GM18907 (cell line): ENCODE results near the gene PRRC2C.

ENCODE experiments used
- ATAC-seq: cut with Tn5 transposase; IDR thresholded peaks from one replicate; pipeline ENCODE4 v1.9.1; 2021; ENCODE audit warnings: mild to moderate bottlenecking, moderate library complexity; ENCODE audit not compliant: unreplicated experiment

The PRRC2C gene

GRCh38 chr1:171628225-171628624 lies 142.9 kb downstream of the PRRC2C start:
- ATAC-seq: no peak

GRCh38 chr1:171635661-171636060 lies 150.3 kb downstream of the PRRC2C start:
- no peak for ATAC-seq

GRCh38 chr1:171636141-171636540 lies 150.8 kb downstream of the PRRC2C start:
- no peak for ATAC-seq

- no peak for ATAC-seq
Measured at GRCh38 chr1:171637928-171638576, 152.7 kb downstream of the PRRC2C start.

- no peak for ATAC-seq
Measured at GRCh38 chr1:171640225-171640624, 154.9 kb downstream of the PRRC2C start.

DNA sequence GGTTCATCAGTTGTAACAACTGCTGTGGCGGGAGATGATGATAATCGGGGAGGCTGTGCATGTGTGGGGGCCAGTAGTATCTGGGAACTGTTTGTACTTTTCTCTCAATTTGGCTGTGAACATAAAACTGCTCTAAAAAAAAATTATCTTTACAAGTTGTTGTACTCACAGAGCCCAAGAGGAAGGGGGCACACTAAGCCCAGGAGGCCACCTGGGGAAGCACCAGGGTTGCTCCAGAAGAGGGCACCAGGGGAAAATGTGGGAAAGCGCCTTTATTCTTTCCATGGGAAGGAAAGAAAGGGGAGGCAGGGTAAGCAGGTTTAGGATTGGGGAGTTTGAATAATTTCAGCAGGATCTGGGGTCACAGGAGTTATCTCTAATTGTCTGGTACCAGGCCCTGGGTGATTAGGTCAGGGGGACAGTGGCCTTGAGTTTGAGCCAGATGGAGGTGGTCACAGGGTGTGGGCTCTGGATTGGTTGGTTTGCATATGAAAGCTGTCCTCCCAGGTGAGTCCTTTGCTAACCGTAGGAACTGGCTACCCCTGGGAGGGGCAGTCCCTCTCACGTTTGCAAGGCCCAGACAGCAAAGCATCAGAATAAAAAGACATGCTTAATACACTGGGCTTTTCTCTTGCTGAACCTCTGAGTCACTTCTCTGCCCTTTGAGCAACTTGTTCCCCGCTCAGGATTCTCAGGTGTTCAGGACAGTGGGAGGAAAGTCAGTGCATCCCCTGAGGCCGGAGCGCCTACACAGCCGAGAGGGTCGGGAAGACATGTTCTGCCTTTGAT lies 155.9 kb downstream of the PRRC2C start:
- no peak for ATAC-seq

DNA sequence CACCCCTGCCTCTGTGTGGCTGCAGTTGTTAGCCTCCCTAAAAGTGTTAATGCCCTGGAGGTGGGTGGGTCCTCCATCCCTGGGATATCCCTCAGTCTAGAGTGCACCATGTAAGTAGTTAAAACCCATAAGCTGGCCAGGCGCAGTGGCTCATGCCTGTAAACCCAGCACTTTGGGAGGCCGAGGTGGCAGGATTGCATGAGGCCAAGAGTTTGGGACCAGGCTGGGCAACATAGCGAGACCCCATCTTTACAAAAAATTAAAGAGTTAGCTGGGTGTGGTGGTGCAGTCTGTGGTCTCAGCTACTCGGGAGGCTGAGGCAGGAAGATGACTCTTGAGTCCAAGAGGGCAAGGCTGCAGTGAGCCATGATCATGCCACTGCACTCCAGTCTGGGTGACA lies 156.9 kb downstream of the PRRC2C start:
- no peak for ATAC-seq
